ENCODE measurements around the gene PRKCE.
"Not testable (repeated sequence)": the region's sequence is repeated elsewhere in the genome, so short reads cannot be mapped to it uniquely, and the experiment has no call there.

Gene PRKCE

DNA sequence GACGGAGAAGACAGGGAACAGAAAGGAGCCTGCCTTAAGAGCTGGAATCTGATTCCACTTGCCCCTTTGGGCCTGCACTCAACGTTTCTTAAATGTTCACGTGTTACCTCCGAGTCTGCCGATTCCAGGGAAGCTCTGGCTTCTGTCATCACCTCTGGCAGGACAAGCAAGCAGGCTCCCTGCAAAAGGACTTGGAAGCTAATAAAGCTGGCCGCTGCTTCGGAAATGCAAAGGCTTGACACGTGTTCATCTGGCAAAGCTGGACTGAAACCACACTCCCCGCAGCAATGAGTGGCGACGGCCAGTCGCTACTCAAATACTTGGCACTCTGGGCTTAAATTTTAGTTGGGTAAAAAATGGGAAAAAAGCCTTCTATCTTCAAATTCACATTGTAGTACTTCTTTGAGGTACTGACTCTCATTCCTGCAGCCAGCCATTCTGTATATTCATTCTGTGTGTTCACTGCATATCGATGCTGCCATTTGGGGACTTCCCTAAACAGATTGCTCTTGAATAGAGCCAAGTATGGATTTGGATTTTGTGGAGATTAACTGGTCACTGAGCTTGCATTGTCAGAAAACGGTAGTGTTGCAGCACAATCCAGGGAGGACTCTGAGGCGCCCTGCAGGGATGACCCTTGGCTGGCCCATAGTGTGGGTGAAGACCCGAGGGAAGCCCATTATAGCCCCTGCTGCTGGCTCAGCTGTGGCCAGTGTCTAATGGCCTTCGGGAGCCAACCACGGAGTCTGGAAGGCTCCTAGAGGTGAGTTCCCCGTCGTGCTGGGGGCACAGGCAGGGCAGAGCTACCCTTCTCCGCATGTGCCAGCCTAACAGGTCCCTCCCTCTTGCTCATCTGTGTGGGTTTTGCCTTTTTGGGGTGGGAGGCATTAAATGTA, 231.5 kb downstream of the PRKCE start:
- no peak for DNase-seq
- in situ Hi-C loops (cut with HindIII; ENCODE audit: low pct_ligation_motif_present, low pct_unique_long_range_greater_than_20kb, low sequenced_read_pairs), result no loop called here

DNA sequence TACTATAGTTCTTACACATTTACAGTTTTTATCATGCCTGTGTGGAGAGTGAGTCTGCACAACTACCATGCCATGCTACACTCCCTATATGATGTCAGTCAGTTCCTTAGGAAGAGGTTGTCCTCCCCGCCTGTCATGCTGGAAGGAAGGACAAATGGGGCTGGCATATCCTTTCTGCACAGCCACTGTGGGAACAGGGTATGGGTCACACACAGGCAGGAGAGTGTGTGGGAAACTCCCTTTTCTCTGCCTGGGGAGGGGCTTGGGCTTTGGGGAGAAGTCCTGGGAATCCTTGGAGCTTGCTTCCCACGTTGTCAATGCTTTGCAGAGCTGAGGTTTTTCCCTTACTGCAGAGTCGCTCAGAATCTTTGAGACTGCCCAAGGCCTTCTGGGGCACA, 232.1 kb downstream of the PRKCE start:
- no peak for DNase-seq
- in situ Hi-C loops (cut with HindIII; ENCODE audit: low pct_ligation_motif_present, low pct_unique_long_range_greater_than_20kb, low sequenced_read_pairs), result no loop called here

DNA sequence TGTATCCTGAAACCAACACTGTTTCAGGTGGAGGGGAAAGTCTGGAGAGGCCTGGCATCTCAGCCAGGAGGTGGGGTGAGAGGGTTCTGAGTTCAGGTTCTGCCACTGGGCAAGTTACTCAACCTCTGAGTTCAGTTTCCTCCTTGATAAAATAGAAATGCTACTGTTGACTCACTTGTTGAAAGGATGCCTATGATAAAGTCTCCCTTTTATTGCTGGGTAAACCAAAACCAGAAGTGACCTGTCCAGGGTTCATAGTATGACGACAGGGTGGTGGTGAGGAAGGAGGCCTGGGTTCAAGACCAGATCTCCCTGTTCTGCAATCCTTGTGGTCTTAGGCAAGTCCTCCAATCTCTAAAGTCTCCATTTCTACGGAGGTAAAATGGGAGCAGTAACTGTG, 232.7 kb downstream of the PRKCE start:
- DNase-seq, result no peak
- in situ Hi-C loops (cut with HindIII; ENCODE audit: low pct_ligation_motif_present, low pct_unique_long_range_greater_than_20kb, low sequenced_read_pairs), result no loop called here

DNA sequence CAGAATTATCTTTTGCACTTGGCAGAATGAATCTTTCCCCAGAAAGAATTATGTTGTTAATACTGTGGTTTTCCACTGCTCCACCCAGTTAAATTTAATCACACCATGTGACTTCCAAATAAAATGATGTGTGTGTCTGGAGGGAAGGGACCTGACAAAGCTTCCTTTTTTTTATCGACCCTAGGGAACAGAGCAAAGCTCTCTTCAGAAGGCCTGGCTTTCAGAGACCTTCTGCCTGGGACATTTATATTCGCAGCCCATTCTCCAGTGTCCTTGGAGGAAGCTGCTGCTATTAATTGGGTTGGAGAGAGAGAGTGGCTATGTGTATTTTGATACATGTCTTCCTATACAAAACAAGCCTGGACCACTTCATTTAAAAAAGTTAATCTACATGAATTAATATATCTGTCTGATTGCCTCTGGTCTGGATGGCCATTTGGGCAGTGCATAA, 233.7 kb downstream of the PRKCE start:
- no peak for DNase-seq
- in situ Hi-C loops (cut with HindIII; ENCODE audit: low pct_ligation_motif_present, low pct_unique_long_range_greater_than_20kb, low sequenced_read_pairs), result no loop called here

DNA sequence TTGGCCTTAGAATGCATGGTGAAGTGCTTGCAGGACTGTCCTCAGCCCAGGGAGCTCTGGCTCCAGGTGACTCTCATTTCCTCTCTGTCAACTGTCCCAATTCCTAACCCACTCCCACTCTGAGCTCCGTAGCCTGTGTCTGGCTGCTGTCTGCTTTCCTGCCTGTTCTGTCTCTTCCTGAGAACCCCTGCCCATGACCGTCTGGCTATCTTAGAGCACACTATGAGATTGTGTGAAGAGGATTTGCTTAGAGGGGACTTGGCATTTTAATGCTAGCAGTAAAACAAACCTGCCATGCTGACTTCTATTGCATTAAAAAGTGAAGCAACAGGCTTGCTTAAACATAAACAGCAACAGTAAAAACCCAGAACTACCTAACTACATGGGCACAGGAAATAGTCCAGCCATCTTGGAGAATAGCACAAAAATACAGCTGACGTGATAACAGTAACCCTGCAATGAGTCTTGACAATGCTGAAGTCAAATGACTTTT, 234.7 kb downstream of the PRKCE start:
- no peak for DNase-seq
- in situ Hi-C loops (cut with HindIII; ENCODE audit: low pct_ligation_motif_present, low pct_unique_long_range_greater_than_20kb, low sequenced_read_pairs), result no loop called here

DNA sequence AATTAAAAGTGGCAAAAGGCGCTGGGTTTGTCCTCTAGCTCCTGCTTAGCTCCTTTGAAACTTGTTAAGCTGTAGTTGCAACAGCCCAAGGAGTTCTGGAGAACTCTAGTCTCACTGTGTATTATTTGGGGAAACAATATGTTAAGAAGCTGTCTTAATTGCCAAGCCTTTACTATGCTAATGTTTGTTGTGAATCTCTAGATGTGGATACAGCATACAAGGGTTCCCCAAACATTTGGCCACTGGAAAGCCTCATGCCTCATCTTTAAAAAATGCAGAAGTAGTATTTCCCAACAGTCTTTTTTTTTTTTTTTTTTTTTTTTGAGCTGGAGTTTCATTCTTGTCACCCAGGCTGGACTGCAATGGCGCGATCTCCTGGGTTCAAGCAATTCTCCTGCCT, 236.7 kb downstream of the PRKCE start:
- in situ Hi-C loops (cut with HindIII; ENCODE audit: low pct_ligation_motif_present, low pct_unique_long_range_greater_than_20kb, low sequenced_read_pairs), result no loop called here
- no peak for DNase-seq

DNA sequence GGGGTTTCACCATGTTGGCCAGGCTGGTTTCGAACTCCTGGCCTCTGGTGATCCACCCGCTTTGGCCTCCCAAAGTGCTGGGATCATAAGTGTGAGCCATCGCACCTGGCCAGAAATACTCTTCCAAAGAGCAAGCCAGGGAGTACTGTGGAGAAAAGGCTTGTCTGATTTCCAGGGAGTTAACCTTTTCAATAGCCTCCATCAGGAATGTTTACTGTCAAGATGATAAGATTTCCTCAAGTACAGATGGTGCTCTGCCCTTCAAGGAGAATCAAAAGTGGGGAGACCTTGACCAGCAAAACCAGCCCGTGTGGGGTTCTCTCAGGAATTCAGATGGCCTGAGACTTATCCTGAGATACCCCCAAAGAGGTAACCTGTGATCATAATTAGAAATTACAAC, 237.2 kb downstream of the PRKCE start:
- no peak for DNase-seq
- in situ Hi-C loops (cut with HindIII; ENCODE audit: low pct_ligation_motif_present, low pct_unique_long_range_greater_than_20kb, low sequenced_read_pairs), result no loop called here

DNA sequence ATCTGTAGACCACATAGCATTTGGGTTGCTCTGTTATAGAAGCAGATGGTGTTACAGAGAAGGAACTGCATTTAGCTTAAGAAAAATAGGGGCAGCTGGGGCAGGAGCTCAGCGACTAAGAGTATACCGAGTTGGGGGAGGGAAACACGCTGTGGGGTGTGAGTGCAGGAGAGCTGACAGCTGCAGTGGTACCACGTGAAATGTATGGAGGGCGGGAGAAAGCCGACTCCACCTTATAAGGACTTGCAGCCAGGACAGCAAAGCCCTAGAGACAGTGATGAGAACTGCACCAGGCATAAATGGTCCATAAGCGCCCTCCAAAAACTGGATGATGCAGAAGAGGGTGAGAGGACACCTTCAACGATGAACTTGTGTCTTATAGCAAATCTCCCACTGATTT, 237.6 kb downstream of the PRKCE start:
- DNase-seq, result no peak
- in situ Hi-C loops (cut with HindIII; ENCODE audit: low pct_ligation_motif_present, low pct_unique_long_range_greater_than_20kb, low sequenced_read_pairs), result no loop called here

DNA sequence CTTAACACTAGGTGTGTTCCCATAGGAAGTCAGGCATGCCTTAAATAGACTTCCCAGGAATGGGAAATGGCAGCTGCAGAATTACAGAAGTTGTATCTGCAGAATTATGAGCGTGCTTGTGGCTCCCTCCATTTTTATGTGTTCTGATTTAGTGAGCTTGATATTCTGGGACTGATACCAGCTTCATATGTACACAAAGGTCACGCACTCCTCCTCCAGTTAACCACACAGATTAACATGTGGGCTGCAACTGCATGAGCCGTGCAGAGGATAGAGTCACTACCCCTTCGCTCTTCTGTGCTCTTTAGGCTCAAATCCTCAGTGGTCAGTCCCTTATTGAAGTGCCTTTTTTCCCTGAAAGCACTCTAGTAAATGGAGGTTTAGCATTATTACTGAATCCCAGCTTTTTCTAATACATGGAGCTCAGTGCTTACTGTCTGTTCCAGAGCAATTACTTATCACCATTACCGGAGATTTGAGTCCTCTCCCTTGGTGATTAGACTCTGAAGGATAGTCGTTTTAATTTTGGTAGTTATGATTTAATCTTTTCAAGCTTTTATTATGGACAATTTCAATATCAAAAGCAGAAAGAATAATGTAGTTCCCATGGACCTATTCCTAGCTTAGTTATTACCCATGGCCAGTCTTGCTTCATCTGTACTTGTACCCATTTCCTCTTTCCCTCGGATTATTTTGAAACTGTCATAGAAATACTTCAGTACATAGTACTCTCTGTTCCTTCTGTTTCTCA, 238.3 kb downstream of the PRKCE start:
- no peak for DNase-seq
- in situ Hi-C loops (cut with HindIII; ENCODE audit: low pct_ligation_motif_present, low pct_unique_long_range_greater_than_20kb, low sequenced_read_pairs), result no loop called here

DNA sequence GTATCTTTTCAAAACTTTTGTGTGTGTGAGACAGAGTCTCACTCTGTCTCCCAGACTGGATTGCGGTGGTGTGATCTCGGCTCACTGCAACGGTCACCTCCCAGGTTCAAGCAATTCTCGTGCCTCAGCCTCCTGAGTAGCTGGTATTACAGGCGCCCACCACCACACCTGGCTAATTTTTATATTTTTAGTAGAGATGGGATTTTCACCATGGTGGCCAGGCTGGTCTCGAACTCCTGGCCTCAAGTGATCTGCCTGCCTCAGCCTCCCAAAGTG, 238.8 kb downstream of the PRKCE start:
- in situ Hi-C loops (cut with HindIII; ENCODE audit: low pct_ligation_motif_present, low pct_unique_long_range_greater_than_20kb, low sequenced_read_pairs); DNase-seq: not testable (repeated sequence)

DNA sequence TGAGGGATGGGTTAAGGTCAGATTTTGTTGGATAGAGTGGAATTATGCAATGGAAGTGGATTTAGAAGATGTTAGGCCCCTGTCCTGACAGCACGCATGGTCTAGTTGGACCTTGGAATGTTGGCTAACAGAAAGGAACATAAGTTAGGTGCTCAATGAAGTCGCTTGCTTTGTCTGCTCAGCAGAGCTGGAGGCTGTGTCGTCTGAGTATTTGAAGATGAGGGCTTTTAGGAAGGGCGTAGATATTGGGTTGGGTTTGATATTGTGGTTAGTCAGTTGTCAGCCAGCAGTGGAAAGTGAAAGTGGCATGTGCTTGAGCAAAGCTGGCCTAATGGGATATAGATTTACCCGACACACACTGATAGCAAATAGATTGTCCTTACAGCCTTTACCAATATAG, 239.3 kb downstream of the PRKCE start:
- in situ Hi-C loops (cut with HindIII; ENCODE audit: low pct_ligation_motif_present, low pct_unique_long_range_greater_than_20kb, low sequenced_read_pairs), result no loop called here

DNA sequence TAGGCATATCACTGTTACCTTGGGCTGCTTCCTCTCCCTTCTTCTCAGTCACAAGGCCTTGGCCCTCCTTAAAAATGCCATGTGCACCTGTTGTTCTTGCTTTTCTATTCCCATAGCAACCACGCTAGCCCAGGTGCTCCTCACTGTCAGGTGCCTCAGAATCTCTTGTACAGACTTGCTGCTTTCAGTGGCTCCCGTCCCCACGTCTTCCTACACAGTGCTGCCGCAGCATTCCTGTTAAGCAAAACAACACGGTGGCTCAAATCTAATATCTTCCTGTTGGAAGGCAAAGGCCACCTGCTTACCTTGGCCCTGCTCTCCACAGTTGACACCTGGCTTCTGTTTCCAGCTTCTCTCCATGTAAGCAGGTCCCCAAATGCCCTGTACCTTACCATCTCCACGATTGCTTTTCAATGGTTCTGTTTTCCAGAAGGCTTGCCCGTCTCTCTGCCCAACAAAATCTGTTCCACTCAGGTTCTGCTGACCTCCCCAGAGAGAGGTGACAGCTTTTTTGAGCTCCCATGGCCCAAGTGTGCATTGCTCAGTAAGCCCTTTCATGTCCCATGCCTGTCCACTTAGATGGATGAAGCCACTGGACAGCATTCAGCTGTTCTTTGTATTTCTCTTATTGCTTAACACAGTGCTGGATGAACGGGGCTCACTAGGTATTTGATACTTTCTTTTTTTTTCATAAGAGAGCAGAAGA, 240.4 kb downstream of the PRKCE start:
- no peak for DNase-seq

More for the DNA sequence above, 239.3 kb downstream of the PRKCE start:
- no peak for DNase-seq

DNA sequence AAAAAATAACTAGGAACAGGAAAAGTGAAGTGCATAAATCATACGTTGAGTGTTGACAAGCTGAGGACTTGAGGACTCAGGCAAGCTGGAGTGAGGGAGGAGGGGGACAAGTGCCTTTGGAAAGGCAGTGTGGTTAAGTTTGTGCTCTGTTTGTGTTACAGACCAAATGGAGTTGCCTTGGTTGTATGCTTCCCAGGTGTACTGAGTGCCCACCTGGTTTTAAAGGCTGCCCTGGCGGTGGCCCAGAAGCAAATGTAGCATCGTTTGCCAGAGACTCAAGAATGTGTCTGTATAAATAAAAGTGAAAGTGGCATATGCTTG, 240.9 kb downstream of the PRKCE start:
- no peak for DNase-seq
- in situ Hi-C loops (cut with HindIII; ENCODE audit: low pct_ligation_motif_present, low pct_unique_long_range_greater_than_20kb, low sequenced_read_pairs), result no loop called here

More for the DNA sequence above, 240.4 kb downstream of the PRKCE start:
- in situ Hi-C loops (cut with HindIII; ENCODE audit: low pct_ligation_motif_present, low pct_unique_long_range_greater_than_20kb, low sequenced_read_pairs), result no loop called here

DNA sequence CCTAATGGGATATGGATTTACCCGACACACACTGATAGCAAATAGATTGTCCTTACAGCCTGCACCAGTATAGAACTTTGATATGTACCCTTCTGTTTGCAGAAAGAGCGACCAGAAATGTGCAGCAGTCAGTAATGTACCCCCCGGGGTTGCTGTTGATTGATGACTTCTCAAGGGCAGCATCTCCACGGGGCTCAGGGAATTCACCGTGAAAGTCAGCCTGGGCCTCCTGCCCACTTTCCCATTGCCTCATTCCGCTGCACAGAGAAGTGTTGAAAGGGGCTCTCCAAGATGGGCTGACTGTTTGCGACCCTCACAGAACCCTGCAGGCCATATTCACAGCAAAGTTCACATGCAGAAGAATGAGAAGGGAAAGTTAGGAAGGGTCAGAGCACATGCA, 241.3 kb downstream of the PRKCE start:
- in situ Hi-C loops (cut with HindIII; ENCODE audit: low pct_ligation_motif_present, low pct_unique_long_range_greater_than_20kb, low sequenced_read_pairs), result no loop called here

DNA sequence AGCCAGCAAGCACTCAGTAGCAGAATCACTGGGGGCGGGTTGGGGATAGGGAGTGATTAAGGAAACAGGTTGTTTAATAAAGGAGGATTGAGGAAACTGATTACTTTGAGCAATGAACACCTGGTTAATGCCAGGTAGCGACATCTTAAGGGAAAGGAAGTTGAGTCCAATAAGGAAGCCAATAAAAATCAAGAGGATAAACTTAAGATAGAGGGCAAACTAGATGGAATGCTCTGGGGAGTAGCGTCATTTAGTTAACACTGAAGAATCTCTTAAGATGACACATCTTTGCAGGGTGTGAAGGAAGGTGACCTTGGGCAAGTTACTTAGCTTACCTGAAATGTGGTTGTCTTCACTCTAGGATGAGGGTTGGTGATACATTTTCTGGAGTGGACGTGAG, 242.7 kb downstream of the PRKCE start:
- DNase-seq, result no peak
- in situ Hi-C loops (cut with HindIII; ENCODE audit: low pct_ligation_motif_present, low pct_unique_long_range_greater_than_20kb, low sequenced_read_pairs), result no loop called here

More for the DNA sequence above, 241.3 kb downstream of the PRKCE start:
- DNase-seq, result no peak

DNA sequence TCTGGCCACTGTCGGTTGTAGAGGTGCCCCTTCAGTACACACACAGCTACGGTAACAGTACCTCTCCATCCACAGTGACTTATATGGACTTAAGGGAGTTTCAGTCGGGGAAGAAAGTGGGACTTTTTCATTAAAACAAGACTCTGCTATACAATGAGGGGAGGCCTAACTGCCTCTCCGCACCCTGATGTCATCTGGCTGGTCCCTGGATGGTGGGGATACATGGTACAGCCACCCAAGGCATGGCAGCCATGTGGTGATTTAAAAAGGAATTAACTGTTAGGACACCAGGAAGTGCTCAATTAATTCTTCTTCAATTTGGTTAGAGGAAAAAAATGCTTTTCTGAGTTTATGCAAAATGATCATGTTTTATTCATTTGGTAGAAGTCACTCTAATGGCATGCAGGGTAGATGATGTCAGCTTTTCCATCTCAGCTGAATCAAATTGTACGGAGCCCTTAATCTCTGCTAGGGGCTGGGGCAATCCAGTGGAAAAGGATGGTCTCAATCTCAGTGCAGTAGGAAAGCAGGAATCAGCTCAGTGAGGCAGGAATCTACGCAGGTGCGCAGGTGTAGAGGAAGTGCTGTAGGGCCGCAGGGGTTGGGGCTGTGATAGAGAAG, 243.9 kb downstream of the PRKCE start:
- no peak for DNase-seq
- in situ Hi-C loops (cut with HindIII; ENCODE audit: low pct_ligation_motif_present, low pct_unique_long_range_greater_than_20kb, low sequenced_read_pairs), result no loop called here

DNA sequence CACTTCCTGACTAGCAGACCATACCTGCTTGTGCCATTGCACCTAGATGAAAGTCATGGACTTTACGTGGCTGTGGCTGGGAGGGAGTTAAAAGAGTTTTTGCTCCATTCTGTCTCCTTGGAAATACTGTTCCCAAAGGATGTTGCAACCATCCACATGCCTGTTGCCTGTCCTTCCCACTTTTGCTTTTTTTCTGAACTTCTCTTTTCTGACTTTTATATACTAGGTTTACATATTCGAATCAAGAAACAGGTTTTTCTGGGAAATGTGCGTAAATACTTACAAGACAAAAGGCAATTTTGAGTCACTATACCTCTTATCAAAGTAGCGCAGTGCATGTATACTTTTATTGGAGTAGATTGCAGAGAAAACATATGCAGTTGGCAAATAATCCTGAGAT, 244.8 kb downstream of the PRKCE start:
- in situ Hi-C loops (cut with HindIII; ENCODE audit: low pct_ligation_motif_present, low pct_unique_long_range_greater_than_20kb, low sequenced_read_pairs), result no loop called here
- no peak for DNase-seq

DNA sequence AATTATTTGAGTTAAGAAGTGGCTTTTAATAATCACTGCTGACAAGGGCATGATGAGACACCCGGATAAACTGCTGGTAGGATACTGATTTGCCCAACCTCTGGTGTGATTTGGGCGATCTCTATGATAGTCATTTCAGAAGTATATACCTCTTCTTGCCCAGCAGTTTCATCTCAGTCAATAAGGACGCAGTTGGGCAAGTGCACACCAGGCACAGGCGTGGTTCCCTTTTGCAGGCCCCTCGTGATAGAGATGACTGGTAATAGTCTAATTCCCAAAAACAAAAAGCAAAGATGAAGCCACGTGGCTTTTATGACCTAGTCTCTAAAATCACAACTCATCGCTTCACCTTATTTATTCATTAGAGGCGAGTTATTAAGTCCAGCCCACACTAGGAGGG, 246.4 kb downstream of the PRKCE start:
- DNase-seq, result no peak
- in situ Hi-C loops (cut with HindIII; ENCODE audit: low pct_ligation_motif_present, low pct_unique_long_range_greater_than_20kb, low sequenced_read_pairs), result no loop called here

DNA sequence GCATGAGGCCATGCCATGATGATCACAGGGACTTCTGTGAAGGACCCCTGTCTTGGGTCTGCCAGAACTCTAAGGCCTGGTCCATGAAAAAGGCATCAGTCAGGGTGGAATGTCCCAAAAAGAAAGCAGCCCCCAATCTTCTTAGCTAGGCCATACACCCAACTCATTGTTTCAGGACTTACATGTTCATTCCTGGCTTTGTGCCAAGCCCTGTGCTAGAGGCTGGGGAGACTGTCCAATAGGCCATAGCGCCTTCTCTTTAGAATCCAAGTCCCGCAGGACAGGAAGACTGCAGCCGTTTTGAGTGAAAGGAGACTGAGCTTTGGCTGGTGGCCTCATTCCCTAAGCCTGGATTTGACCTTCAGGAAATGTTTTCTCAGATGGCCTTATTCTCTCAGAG, 247.3 kb downstream of the PRKCE start:
- no peak for DNase-seq
- in situ Hi-C loops (cut with HindIII; ENCODE audit: low pct_ligation_motif_present, low pct_unique_long_range_greater_than_20kb, low sequenced_read_pairs), result no loop called here
